H9 (cell line): ENCODE measurements around the gene CLIC1. TPM values are rescaled to one million over a fixed set of nuclear protein-coding genes. Genes with fewer than 3 reads are reported as not detected.

Experiments used
- DNase-seq: peaks from one replicate; pipeline ENCODE4 v3.0.0-alpha.2; 2017
- H2AFZ ChIP-seq: one replicate; pipeline ENCODE4 v1.6.1; 2013; ENCODE audit warnings: mild to moderate bottlenecking, low read length, control low read depth, moderate library complexity
- H2AK5ac ChIP-seq: 2 replicates; pipeline ENCODE4 v1.6.1; 2013; ENCODE audit warnings: low read length, control low read depth, mixed read lengths; ENCODE audit not compliant: insufficient read length
- H2BK120ac ChIP-seq: one replicate; pipeline ENCODE4 v1.6.1; 2013; ENCODE audit warnings: low read depth, mild to moderate bottlenecking, low read length, control low read depth, inconsistent platforms; ENCODE audit not compliant: poor library complexity, severe bottlenecking
- H2BK12ac ChIP-seq: 2 replicates; pipeline ENCODE4 v1.6.1; 2013; ENCODE audit warnings: low read length, control low read depth, mixed read lengths, low read depth; ENCODE audit not compliant: insufficient read length
- H2BK15ac ChIP-seq: 2 replicates; pipeline ENCODE4 v1.6.1; 2013; ENCODE audit warnings: low read depth, low read length, control low read depth
- H2BK20ac ChIP-seq: one replicate; pipeline ENCODE4 v1.6.1; 2013; ENCODE audit warnings: low read depth, mild to moderate bottlenecking, low read length, control low read depth, inconsistent platforms; ENCODE audit not compliant: poor library complexity, severe bottlenecking
- H2BK5ac ChIP-seq: 2 replicates; pipeline ENCODE4 v1.6.1; 2013; ENCODE audit warnings: low read length, control low read depth, mixed read lengths; ENCODE audit not compliant: insufficient read length
- H3K14ac ChIP-seq: 2 replicates; pipeline ENCODE4 v1.6.1; 2013; ENCODE audit warnings: low read length, control low read depth; ENCODE audit not compliant: insufficient read depth
- H3K18ac ChIP-seq: 2 replicates; pipeline ENCODE4 v1.6.1; 2013; ENCODE audit warnings: low read depth, mild to moderate bottlenecking, mixed read lengths, low read length, control low read depth; ENCODE audit not compliant: insufficient read length
- H3K23ac ChIP-seq: 2 replicates; pipeline ENCODE4 v1.6.1; 2013; ENCODE audit warnings: low read length, control low read depth, mixed read lengths, low read depth; ENCODE audit not compliant: insufficient read length
- H3K23me2 ChIP-seq: 2 replicates; pipeline ENCODE4 v1.6.1; 2013; ENCODE audit warnings: low read depth, mild to moderate bottlenecking, mixed read lengths, low read length, control low read depth; ENCODE audit not compliant: insufficient read length, poor library complexity, severe bottlenecking
- H3K27ac ChIP-seq: 2 replicates; pipeline ENCODE4 v1.5.1; 2013; ENCODE audit warnings: low read length, control low read depth, mixed read lengths, low read depth; ENCODE audit not compliant: insufficient read length
- H3K27me3 ChIP-seq: 2 replicates; pipeline ENCODE4 v1.6.1; 2013; ENCODE audit warnings: low read length, control low read depth, inconsistent platforms; ENCODE audit not compliant: insufficient read depth
- H3K4ac ChIP-seq: 2 replicates; pipeline ENCODE4 v1.6.1; 2013; ENCODE audit warnings: low read depth, mild to moderate bottlenecking, control low read depth, inconsistent platforms, low read length, moderate library complexity
- H3K4me1 ChIP-seq: 2 replicates; pipeline ENCODE4 v1.6.1; 2013; ENCODE audit warnings: low read length, control low read depth, inconsistent platforms; ENCODE audit not compliant: insufficient read depth
- H3K4me2 ChIP-seq: 2 replicates; pipeline ENCODE4 v1.6.1; 2013; ENCODE audit warnings: low read length, control low read depth, mixed read lengths; ENCODE audit not compliant: insufficient read length, insufficient read depth
- H3K56ac ChIP-seq: 2 replicates; pipeline ENCODE4 v1.6.1; 2013; ENCODE audit warnings: low read depth, mild to moderate bottlenecking, mixed read lengths, low read length, control low read depth; ENCODE audit not compliant: insufficient read length
- H3K79me1 ChIP-seq: 2 replicates; pipeline ENCODE4 v1.6.1; 2013; ENCODE audit warnings: low read depth, mild to moderate bottlenecking, moderate library complexity, low read length, control low read depth, inconsistent platforms; ENCODE audit not compliant: insufficient read depth, poor library complexity, severe bottlenecking
- H3K79me2 ChIP-seq: 2 replicates; pipeline ENCODE4 v1.6.1; 2013; ENCODE audit warnings: low read length, control low read depth, inconsistent platforms; ENCODE audit not compliant: insufficient read depth
- H3K9ac ChIP-seq: 2 replicates; pipeline ENCODE4 v1.6.1; 2013; ENCODE audit warnings: low read length, control low read depth, mixed read lengths; ENCODE audit not compliant: insufficient read length; ENCODE audit errors: extremely low read depth
- H3K9me3 ChIP-seq: one replicate; pipeline ENCODE4 v1.6.1; 2013; ENCODE audit warnings: low read depth, low read length, inconsistent platforms; ENCODE audit not compliant: control insufficient read depth
- H3T11ph ChIP-seq: one replicate; pipeline ENCODE4 v1.6.1; 2013; ENCODE audit warnings: mild to moderate bottlenecking, low read length, control low read depth, inconsistent platforms
- H4K20me1 ChIP-seq: one replicate; pipeline ENCODE4 v1.6.1; 2013; ENCODE audit not compliant: control insufficient read depth, insufficient read length, insufficient read depth
- H4K5ac ChIP-seq: 2 replicates; pipeline ENCODE4 v1.6.1; 2013; ENCODE audit warnings: low read depth, mild to moderate bottlenecking, mixed read lengths, low read length, control low read depth; ENCODE audit not compliant: insufficient read length
- H4K8ac ChIP-seq: replicated peaks from 2 replicates; pipeline ENCODE4 v1.6.1; 2013; ENCODE audit warnings: low read length, control low read depth, mixed read lengths, low read depth; ENCODE audit not compliant: insufficient read length
- H4K91ac ChIP-seq: 2 replicates; pipeline ENCODE4 v1.6.1; 2013; ENCODE audit warnings: low read depth, mild to moderate bottlenecking, moderate library complexity, mixed read lengths, low read length, control low read depth; ENCODE audit not compliant: insufficient read length
- H3K27ac Mint-ChIP-seq, 3 experiments: 2 replicates in 2 of 3; 3 replicates in 1 of 3; pipeline ENCODE4 v1.8.0; 2020 to 2021; ENCODE audit warnings: mixed read lengths in 3 of 3, mild to moderate bottlenecking in 1 of 3, moderate library complexity in 1 of 3
- H3K27me3 Mint-ChIP-seq: 2 replicates; pipeline ENCODE4 v1.8.0; 2021; ENCODE audit warnings: low read depth, mild to moderate bottlenecking, moderate library complexity, mixed read lengths
- H3K36me3 Mint-ChIP-seq, 3 experiments: 2 replicates in 2 of 3; 3 replicates in 1 of 3; pipeline ENCODE4 v1.8.0; 2020 to 2021; ENCODE audit warnings: low read depth in 3 of 3, mixed read lengths in 3 of 3; ENCODE audit not compliant: insufficient read depth in 1 of 3
- H3K4me1 Mint-ChIP-seq, 2 experiments: 2 replicates each; pipeline ENCODE4 v1.8.0; 2020; ENCODE audit warnings: mixed read lengths in 2 of 2
- H3K4me3 Mint-ChIP-seq, 2 experiments: 2 replicates in 1 of 2; 3 replicates in 1 of 2; pipeline ENCODE4 v1.8.0; 2020 to 2021; ENCODE audit warnings: mild to moderate bottlenecking in 2 of 2, mixed read lengths in 2 of 2, moderate library complexity in 1 of 2
- H3K9me3 Mint-ChIP-seq, 2 experiments: 2 replicates in 1 of 2; 3 replicates in 1 of 2; pipeline ENCODE4 v1.8.0; 2020; ENCODE audit warnings: mild to moderate bottlenecking in 2 of 2, mixed read lengths in 2 of 2, moderate library complexity in 1 of 2
- WGBS: extraction: QIAGEN DNeasy Blood & Tissue Kit; methylation state at CpG from one replicate; pipeline ENCODE4 v1.1.7; 2013; ENCODE audit warnings: missing lambda C conversion rate, low lambda C conversion rate, mixed read lengths; ENCODE audit not compliant: insufficient read length; ENCODE audit errors: extremely low coverage; 5-methylcytosine and 5-hydroxymethylcytosine counted together
- total RNA-seq: library from RNA; stranded (reverse); gene quantifications from 2 replicates; pipeline ENCODE4 v1.2.1, GENCODE V29; 2021
- TF ChIP-seq, protein P1 (sequence below): fragments of 200-600 bp; sonication (generic); conservative IDR thresholded peaks from 3 replicates; pipeline ENCODE4 v1.8.0; 2021; ENCODE audit warnings: antibody characterized with exemption, mild to moderate bottlenecking

Gene CLIC1
- total RNA-seq, 1 experiment from 2014 or later = 265 TPM

- Histone ChIP-seq H3K4me2 (no peak overlapping the region), H2BK15ac (no peak overlapping the region), H3K4ac (no peak overlapping the region), H3K56ac (no peak overlapping the region), H3K23ac (no peak overlapping the region), H3K79me2 (peaks cover 6% of the 10 kb centered on the region; the same call in 1 of the 2 replicates), H3K14ac (no peak overlapping the region), H3K18ac (no peak overlapping the region), H3K27me3 (no peaks in the 10 kb centered on the region), H2AFZ (no peak overlapping the region), H2BK20ac (no peak overlapping the region), H3T11ph (no peak overlapping the region), H2BK5ac (no peak overlapping the region), H2BK12ac (no peak overlapping the region), H3K23me2 (peaks cover 30% of the 10 kb centered on the region), H3K9me3 (no peaks in the 10 kb centered on the region), H4K5ac (no peak overlapping the region), H4K20me1 (no peaks in the 10 kb centered on the region), H2AK5ac (no peak overlapping the region), H3K79me1 (no peaks in the 10 kb centered on the region), H4K8ac (no peak overlapping the region), H3K9ac (no peak overlapping the region), H4K91ac (no peak overlapping the region), H3K27ac (no peak overlapping the region), H2BK120ac (no peak overlapping the region), H3K4me1 (peaks cover 8% of the 10 kb centered on the region)
- no peak for DNase-seq
- Mint-ChIP-seq H3K27ac (no peak overlapping the region), H3K4me3 (no peak overlapping the region; a peak in 1 of 5 replicates), H3K9me3 (no peaks in the 10 kb centered on the region; a peak in 2 of 5 replicates), H3K36me3 (peaks cover 40 to 60% (median 53%) of the 10 kb centered on the region in 3 experiments), H3K4me1 (peaks cover 35 to 38% of the 10 kb centered on the region in 2 experiments), H3K27me3 (no peaks in the 10 kb centered on the region)
- TF ChIP-seq, protein P1, sequence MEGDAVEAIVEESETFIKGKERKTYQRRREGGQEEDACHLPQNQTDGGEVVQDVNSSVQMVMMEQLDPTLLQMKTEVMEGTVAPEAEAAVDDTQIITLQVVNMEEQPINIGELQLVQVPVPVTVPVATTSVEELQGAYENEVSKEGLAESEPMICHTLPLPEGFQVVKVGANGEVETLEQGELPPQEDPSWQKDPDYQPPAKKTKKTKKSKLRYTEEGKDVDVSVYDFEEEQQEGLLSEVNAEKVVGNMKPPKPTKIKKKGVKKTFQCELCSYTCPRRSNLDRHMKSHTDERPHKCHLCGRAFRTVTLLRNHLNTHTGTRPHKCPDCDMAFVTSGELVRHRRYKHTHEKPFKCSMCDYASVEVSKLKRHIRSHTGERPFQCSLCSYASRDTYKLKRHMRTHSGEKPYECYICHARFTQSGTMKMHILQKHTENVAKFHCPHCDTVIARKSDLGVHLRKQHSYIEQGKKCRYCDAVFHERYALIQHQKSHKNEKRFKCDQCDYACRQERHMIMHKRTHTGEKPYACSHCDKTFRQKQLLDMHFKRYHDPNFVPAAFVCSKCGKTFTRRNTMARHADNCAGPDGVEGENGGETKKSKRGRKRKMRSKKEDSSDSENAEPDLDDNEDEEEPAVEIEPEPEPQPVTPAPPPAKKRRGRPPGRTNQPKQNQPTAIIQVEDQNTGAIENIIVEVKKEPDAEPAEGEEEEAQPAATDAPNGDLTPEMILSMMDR = no peak
- no CpG with 5 or more reads among the region's 3 CpGs for WGBS
These were observed 4.3 kb downstream of the CLIC1 start for GRCh38 chr6:31732029-31732428.
